GM18502 (cell line): ENCODE measurements around the gene EME2.
"Not testable (repeated sequence)": the region's sequence is repeated elsewhere in the genome, so short reads cannot be mapped to it uniquely, and the experiment has no call there.

Experiments
- ATAC-seq: cut with Tn5 transposase; IDR thresholded peaks from one replicate; pipeline ENCODE4 v1.9.1; 2021; ENCODE audit warnings: mild to moderate bottlenecking; ENCODE audit not compliant: unreplicated experiment, poor library complexity

EME2 gene

DNA sequence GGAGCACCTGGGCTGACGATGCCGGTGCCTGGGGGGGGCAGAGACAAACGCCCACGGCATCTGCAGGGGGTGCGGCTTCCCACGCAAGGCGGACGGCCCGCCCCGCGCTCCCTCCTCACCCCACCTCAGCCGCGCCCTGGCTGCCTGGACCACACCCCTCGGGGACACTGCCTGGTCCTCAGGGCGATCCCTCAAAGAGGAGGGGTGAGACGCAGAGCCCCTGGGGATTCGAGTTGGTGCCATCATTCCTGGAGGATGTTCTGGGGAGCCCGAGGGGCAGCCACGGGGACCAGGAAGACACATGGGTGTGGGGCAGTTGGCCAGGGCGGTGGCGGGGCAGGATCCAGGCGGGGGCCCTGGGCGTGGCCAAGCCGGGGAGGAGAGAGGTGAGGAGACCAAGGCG lies 17.0 kb downstream of the EME2 start:
- no peak for ATAC-seq

DNA sequence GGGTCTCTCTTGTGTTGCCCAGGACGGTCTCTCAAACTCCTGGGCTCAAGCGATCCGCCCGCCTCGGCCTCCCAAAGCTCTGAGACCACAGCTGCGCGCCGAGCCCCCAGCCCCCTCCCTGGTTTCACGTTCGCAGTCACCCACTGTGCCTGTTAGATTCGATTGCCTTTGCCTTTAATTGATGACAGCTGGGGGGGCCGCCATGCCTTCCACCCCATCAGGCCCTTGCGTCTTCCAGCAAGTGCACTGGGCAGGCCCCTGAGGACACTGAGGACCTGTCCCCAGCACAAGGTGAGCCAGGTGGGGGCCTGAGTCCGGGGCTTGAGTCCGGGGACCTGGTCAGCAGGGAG lies 17.6 kb downstream of the EME2 start:
- no peak for ATAC-seq

DNA sequence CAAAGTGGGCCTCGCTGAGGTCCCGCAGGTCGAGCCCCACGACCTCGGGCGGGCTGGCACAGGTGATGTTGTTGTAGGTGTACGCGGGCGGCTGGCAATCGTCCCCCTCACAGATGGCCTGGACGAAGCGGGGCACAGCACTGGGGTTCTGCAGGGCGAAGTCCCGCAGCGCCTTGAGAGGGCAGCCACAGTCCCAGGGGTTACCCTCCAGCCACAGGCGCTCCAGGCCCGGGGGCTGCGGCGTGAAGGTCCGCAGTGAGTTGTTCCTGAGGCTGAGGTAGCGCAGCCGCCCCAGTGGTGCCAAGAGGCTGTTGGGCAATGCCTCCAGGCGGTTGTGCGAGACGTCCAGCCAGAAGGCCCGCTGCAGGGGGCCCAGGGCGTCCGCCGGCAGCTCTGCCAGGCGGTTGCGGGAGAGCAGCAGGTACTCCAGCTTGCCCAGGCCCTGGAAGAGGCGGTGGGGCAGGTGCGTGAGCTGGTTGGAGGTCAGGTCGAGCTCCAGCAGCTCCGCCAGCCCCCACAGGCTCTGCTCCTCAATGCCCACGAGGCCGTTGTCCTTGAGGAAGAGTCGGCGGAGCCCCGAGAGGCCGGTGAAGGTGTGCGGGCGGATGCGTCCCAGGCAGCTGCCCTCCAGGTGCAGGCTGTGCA lies 18.1 kb downstream of the EME2 start:
- ATAC-seq, result no peak

DNA sequence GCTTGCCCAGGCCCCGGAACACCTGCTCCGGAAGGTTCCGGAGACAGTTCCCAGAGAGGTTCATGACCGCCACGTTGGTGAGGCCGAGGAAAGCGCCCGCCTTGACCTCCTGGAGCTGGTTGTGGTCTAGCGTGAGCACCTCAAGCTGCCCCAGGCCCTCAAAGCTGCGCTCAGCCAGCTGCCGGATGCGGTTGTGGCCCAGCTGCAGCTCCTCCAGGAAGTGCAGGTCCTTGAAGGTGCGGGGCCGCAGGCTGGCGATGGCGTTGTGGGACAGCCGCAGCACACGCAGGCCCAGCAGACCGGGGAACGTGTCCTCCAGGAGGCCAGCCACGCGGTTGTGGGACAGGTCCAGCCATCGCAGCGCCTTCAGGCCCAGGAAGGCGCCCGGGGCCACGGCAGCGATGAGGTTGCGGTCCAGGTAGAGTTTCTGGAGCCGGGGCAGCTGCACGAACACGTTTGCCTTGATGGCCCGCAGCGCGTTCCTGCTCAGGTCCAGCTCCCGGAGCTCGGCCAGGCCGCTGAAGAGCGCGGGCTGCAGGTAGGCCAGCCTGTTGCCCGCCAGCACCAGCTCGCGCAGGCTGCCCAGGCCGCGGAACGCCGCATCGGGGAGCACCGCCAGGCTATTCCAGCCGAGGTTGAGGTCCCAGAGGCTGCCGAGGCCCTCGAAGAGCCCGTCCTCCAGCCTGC lies 18.8 kb downstream of the EME2 start:
- ATAC-seq, result no peak

DNA sequence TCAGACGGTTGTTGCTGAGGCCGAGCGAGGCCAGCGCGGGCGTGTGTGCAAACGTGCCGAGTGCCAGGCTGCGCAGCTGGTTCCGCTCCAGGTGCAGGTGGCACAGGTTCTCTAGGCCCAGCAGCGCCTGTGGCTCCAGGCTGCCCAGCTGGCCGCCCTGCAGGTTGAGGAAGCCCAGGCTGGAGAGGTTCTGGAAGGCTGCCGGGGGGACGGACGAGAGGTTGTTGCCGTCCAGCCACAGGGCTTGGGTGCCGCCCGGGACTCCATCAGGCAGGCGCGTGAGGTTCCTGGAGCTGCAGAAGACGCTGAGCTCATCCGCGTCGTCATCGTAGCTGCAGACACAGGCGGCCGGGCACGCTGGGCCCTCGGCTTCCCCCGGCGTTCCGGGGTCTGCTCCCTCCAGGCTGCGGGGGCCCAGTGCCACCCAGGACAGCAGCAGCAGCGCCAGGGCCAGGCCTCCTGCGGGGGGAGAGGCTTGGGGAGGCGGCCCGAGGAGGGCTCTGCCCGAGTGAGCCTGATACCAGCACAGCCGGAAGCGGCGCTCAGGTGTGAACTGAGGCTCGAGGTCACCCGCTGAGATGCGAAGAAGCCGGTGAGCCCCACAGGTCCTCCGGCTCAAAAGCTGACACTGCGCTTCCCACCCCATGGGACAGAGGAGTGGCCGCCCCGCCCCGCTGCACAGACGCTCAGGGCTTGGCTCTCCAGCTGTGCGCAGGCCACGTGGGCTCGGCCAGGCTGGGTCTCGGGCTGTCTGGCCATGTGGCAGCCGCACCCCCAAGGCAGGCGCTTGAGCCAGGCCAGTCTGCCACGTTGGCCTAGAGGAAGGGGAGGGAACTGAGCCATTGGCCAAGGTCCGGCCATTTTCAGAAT lies 19.6 kb downstream of the EME2 start:
- ATAC-seq, result no peak

DNA sequence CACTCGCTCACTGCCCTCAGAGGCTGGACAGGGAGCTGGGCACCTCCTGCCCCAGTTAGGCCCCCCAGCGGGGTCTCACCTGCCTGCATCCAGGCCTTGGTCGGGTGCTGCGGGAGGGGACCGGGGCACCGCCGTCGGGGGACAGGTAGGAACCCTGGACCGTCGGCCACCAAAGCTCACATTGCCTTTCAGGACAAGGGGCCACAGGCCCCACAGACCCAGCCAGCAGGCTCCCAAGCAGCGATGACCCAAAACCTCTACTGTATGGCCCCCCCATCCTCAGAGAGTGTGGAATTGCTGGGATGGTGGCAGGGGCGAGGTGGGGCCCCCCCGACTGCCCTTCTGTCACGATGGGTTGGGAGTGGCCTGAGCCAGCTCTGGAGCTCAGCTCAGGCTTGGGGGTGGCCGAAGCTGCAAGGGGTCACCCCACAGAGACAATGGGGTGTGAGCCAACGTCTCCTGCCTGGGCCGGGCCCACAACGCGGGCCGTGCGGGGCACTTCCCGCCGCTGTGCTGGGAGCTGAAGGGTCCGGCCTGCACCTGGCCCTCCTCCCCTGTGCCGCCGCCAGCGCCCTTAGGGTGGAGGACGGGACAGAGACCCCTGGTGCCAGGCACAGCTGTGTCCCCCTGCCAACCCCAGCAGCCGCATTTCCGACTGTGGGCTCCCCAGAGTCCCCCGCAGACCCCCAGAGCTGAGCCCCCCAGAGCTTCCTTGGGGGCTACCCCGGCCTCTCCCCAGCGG lies 20.4 kb downstream of the EME2 start:
- ATAC-seq, result no peak

DNA sequence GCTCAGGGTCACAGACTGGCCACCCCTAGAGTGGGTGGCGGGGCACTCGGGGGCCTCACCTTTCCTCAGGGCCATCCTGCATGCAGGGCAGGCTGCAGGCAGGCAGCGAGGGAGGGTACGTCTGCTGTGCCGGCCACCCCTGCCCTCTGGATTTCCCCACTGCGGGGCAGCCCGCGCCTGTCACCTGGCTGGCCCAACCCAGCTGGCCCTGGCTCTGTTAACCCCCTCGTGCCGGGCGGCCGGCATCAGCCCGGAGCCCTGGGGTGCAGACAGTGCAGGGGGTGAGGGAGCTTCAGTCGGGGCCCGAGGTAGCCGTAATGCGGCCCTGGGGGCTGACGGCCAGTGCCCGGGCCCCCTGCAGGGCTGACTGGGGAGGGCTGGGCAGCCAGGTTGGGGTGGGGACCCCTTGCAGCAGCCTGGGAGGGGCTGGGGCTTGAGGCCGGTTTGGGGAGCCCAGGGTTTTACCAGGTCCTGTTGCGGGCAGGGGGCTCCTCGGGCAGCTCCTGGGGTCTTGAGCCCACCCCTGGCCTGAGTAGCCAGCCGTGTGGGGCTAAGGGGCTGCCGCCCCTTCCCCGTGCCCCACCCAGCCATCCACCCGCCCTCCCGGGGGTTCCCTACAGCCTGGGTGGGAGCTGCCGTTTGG lies 21.1 kb downstream of the EME2 start, which contains the start of gene IGFALS:
Gene IGFALS, minus strand, starts transcription at position 128 of the 643 bp plus-strand sequence. Its CDS starts 53 bp downstream, at position 75.
- ATAC-seq, result no peak

DNA sequence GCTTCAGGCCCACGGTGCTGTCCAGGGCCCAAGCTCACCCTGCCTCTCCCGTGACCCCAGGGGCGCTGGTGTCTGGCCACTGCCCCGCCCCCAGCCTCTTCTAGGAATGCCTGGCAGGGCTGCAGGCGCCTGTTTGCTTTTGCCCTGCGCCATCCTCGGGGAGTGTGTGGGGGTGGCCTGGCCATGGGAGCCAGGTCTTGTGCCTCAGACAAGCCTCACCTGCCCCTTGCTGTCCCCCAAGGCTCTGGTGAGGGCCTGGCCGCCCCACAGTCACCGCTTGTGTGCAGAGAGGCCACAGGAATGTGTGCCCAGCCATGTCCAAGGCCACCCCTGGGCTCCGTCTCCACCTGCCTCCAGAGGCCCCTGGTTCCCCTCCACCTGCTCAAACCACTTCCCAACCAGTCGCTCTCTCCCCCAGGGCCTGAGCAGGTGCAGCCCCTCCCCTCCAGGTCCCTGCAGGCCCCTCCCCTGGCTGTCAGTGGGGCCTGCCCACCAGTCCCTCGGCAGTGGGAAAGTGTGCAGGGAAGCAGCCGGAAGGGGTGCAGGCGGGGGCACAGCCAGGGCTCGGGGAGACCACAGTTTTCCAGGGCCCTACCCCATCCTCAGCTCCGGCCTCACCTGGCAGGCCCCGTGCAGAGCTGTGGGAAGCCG lies 21.7 kb downstream of the EME2 start:
- no peak for ATAC-seq

DNA sequence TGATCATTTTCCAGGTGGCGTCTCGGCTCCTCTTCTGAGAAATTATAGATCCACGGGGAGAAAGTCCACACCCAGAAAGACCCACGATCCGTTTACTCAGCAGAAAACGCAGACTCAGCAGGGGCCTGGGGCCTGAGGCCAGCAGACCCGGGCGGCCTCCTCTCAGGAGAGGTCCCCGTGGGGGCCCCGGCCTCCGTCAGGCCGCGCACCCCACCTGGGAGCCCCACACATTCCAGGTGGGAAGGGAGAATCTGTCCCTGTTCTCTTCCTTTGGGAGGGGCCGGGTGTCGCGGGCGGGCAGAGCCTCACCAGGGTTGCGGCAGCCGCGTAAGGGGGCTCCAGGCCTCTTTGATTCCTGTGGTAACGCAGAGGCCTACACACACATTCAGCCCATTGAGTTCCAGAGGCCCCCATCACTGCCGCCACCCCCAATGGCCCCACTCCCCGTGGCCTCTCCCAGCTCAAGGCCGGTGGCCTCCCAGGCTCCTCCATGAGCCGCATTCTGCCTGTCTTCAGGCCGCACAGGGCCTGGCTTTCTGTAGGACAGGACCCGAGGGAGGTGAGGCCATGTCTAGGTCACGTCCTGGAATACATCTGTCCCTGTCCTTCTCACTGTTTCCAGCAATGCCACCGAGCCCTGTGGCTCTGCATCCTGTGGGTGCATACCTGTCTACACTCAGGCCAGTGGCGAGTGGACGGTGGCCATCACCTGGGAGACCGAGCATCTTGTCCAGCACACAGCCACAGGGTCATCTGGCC lies 22.5 kb downstream of the EME2 start:
- ATAC-seq, result no peak

DNA sequence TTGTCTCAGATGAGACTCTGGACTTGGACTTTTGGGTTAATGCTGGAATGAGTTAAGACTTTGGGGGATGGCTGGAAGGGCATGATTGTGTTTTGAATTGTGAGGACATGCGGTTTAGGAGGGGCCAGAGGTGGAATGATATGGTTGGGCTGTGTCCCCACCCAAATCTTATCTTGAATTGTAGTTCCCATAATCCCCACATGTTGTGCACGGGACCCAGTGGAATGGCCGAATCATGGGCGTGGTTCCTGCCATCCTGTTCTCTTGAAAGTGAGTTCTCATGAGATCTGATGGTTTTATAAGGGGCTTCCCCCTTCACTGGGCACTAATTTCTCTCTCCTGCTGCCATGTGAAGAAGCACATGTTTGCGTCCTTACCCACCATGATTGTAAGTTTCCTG lies 26.7 kb downstream of the EME2 start:
- not testable (repeated sequence) for ATAC-seq

DNA sequence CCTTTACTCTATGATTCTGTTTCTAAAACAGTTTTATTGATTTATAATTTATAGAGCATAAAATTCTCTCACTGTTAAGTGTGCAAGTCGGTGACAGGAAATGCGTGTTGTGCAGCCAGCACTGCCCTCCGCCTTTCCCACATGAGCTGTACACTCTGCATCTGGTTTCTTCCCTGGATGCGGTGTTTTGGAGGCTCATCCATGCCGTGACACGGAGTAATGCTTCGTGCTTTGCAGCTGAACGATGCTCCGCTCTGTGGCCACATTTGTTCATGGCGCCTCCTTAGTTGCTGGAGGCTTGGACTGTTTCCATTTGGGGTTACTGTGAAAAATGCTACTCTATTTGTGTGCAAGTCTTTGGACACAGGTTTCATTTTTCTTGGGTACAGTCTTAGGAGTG lies 28.1 kb downstream of the EME2 start:
- no peak for ATAC-seq

DNA sequence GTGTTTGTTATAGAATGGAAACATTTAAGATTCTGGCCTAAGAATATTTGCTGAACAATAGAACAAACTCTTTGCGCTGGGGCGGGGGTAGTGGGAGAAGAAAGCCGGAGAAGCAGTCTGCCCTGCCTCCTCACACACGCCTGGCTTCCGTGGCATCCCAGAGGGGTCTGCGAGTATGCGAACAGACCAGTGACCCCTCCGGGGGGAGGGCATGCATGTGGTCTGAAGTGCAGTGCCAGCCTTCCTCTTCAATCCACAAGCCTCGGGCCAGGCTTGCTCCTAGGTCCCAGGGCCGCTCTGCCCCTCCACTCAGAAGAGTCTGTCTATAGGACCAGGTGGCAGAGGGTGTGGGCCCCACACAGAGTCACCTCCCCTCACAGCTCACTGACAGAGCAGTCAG lies 35.0 kb downstream of the EME2 start:
- no peak for ATAC-seq

DNA sequence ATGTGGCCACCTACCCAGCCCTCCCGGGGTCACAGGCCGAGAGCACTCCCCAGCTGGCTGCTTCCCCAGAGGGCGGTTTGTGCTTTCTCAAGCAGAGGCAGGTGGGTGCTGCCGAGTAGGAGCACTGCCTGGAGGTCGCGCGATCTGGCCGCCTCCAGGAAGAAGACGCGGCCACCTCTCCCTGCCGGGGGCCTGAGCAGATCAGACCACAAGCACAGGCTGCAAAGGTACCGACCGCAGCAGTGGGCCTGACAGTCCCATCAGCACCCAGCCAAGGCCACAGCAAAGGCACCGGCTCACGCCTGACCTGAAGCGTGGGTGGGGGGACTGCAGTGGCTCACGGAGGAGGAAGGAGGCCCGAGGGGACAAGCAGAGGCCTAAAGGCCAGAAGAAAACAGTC lies 36.1 kb downstream of the EME2 start:
- ATAC-seq, result no peak

DNA sequence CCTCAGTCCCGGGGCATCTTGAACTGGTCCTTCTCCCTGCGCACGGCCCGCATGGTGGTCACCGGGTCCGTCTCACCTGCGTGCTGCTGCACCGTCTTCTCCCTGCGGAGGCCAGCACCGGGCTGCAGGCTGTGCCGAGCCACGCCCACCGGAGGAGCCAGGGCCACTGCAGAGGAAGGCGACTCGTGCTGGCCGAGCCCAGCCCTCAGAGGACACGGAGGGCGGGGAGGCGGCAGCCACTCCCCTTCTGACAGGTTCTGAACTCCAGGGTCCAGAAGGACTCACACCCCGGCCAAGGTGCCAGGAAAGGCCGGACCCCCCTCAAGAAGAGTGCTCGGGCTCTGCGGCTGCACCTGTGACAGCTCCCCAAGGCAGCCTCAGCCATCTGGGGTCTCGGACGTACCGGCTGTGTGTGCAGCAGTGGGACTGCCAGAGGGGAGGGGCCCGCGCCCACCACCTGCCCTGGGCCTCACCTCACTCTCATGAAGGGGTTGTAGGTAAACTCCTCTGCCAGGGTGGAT lies 36.7 kb downstream of the EME2 start:
- ATAC-seq, result no peak

DNA sequence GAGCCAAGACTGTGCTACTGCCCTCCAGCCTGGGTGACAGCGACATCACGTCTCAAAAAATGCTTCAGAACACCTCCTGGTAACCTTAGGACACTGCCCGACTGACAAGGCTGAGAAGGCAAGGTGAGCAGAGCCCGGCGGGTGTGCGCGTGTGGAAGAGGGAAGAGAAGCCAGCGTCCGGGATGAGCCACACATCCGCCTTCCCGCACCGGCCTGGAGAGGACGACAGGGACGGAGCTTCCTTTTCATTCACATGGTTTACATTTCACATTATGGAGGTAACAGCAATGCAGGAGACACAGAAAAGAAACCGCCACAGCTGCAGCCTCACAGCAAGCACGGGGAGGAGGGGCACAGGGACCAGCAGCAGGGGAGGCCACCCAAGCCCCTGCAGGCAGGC lies 37.5 kb downstream of the EME2 start:
- ATAC-seq, result no peak

DNA sequence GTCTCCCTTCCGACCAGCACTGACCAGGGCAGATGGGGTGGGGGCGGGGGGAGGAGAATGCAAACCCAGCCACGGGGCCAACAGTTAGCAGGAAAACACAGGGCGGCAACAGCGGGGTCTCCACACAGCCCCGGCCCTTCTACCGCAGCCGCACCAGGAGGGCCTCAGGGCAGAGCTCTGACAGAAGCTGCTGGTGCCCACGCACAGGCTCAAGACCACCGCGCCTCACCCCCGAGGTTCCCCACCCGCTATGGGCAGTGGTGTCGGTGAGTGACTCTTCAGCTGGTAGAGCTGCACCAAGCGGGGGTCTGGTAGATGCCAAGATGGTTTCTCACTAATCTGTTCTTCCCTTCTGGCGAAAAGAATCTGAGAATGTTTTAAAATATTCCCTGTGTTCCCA lies 37.9 kb downstream of the EME2 start:
- no peak for ATAC-seq

DNA sequence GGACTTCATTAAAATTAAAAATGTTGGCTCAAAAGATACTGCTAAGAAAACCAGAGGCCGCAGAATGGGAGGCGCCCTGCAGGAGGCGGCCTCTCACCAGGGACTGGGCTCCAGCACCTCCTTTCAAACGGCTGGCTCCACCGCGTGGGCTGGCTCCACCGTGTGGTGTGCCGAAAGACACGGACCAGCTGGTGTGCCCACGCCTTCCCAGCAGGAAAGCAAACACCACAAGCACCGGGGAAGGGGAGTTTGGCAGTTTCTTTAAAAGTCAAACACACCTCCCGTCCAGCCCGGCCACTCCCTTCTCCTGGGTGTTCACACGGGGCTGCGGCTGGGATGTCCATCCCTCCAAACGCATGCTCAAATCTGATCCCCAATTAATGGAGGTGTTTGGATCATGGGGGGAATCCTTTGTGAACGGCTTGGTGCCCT lies 40.1 kb downstream of the EME2 start:
- no peak for ATAC-seq

DNA sequence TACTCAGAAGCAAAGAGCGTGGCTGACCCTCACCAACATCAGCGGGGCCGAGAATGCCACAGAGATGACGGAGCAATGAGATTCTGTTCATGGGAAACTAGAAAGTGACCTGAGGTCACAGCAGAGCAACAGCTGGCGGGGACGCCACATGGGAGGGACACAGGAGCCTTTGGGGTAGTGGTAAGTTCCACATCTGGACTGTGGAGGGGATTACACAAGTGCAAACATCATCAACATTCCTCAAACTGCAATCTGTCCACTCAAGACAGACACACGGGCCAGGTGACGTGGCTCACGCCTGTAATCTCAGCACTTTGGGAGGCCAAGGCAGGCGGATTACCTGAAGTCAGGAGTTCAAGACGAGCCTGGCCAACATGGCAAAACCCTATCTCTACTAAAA lies 42.9 kb downstream of the EME2 start:
- ATAC-seq, result no peak
